Activated CD4-positive, alpha-beta T cell treated with anti-CD3 and anti-CD28 coated beads, Interleukin-2, amount 50 U/mL, for 16 hours (primary cell): Measurements from ENCODE around the gene ZNF26.
"Not testable (repeated sequence)": the region's sequence is repeated elsewhere in the genome, so short reads cannot be mapped to it uniquely, and the experiment has no call there.

Experiments
- DNase-seq: peaks from one replicate; pipeline ENCODE4 v3.0.0-alpha.2; 2020

Gene ZNF26

GRCh38 chr12:132986001-132986884 lies at the start of gene ZNF26:
Gene ZNF26 (plus strand): TSS chr12:132986367. CDS start chr12:132986841, 474 bp downstream.
- peak; percentile 93 for DNase-seq

- DNase-seq = not testable (repeated sequence)
These were observed 49.2 kb upstream of the ZNF26 start for GRCh38 chr12:132936921-132937320.

DNA sequence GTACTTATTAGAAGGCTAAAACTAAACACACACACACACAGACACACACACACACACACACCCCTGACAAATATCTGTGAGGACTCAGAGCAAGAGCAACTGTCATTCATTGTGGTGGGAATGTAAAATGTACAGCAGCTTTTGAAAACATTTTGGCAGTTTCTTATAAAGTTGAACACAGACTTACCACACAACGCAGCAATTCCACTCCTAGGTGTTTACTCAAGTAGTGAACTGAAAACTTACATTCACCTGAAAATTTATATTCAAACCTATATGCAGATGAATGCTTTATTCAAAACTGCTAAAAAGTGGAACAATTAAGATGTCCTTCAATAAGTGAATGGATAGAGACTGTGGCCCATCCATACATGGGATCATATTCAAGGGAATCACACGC lies 48.7 kb upstream of the ZNF26 start:
- no peak for DNase-seq

DNA sequence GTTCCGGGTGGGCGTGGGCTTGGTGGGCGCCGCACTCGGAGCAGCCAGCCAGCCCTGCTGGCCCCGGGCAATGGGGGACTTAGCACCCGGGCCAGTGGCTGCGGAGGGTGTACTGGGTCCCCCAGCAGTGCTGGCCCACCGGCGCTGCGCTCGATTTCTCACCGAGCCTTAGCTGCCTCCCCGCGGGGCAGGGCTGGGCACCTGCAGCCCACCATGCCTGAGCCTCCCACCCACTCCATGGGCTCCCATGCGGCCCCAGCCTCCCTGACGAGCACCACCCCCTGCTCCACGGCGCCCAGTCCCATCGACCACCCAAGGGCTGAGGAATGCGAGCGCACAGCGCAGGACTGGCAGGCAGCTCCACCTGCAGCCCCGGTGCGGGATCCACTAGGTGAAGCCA lies 47.4 kb upstream of the ZNF26 start:
- not testable (repeated sequence) for DNase-seq

DNA sequence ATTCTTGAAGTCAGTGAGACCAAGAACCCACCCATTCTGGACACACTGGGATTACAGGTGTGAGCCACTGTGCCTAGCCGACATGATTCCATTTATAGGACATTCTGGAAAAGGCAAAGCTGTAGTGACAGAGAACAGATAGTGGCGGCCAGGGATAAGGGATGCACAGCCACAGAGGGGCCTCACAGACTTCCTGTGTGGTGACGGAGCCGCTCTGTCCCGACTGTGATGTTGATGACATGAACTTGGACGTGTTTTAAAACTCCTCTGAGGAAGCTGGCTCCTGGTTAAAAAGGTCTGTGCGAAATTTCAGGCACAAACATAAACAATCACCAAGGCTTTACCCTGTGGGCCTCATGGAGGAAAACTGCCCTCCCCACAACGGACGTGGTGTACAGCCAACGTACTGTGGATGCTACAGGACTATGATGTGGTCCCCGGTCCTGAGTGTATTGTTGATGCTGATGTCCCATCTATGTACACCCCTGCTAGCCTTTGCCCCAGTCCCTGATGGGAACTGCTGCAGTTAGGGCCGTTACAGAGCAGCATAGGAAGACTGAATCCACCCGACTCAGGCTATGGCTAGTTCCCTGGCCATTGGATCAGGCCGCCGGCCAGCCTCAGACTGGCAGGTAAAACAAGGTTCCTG lies 46.0 kb upstream of the ZNF26 start:
- DNase-seq = no peak

- no peak for DNase-seq
These were observed 44.7 kb upstream of the ZNF26 start for GRCh38 chr12:132941336-132941954.

- DNase-seq = no peak
These were observed 43.6 kb upstream of the ZNF26 start for GRCh38 chr12:132942611-132943010.

DNA sequence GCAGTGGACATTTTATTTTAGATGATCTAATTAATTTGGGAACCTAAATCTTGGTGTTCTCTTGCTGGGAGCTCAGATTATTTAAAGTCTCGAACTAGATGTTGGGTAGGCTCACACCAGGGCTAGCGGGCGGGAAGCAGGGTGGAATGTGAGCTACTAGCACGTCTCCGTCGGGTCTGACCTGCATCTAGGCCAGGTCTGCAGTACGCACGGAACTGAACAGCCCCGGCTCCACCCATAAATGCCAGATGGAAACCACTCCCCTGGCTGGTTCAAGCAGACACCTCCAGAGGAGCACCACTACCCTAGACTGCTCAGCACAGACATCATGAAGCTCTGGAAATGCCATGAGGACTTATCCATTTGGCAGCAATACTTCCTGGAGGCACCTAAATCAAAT lies 40.4 kb upstream of the ZNF26 start:
- DNase-seq = no peak

DNA sequence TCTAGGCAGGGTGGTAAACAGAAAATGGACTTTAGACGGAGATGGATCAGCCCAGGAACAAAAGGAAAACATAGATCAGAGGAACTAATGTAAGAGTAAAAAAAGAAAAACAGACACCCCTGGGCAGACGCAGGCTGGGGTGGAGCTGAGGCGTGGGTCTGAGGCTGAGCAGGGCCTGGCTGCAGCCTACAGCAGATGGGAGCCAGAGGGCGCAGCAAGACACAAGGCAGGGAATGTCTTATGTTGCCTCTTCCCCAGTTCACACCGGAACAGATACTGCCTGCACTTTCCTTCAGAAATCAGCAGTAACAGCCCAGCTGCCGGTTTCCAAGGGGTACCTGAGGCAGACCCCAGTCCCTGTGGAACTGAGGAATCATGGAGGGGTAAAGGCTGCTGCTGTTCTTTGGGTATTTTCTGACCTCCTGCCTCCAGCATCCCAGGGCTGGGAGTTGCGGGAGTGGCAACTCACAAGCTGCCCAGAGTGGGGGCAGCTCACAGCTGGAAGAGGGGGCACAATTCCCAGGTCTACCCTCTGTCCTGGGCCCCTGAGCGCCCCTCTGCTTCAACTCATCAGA lies 39.8 kb upstream of the ZNF26 start:
- no peak for DNase-seq

DNA sequence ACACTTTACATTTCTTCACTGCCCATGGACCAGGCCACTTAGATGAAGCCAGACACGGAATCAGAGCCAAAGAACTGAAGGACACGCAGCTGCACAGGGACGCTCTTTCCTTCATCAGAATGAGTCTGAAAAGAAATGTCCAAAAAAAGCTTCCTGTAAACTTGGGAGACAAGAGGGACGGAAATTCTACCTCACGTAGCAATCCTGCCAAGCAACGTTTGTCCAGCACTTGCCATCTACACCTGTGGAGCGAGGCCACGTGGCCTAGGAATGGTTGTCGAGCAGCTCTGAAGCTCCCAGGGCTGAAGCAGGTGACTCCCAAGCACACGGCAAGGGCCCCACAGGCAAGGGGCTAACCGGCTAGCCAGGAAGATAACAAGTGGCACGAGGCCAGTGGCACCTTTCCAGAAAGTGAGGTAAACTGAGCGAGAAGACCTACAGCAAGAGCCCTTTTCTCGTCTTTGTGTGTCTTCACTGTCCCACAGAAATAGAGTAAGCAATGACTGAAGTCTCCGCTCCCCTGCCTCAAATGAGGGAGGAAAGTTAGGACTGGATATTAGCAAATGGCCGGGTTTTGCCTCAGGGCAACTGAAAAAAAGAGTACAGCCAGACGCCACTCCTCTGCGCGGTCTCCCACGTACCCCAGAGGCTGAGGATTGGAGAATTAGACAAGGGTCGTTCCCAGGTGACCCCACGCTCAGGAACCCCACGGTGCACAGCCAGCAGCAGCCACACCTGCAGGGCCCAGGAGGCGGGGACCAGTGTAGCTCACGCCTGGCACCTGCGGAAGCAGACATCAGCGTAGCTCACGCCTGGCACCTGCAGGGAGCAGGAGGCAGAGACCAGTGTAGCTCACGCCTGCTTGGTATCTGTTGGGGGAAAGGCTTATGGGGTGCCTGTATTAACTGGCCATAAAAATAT lies 37.8 kb upstream of the ZNF26 start:
- DNase-seq = no peak

- DNase-seq = no peak
These were observed 36.0 kb upstream of the ZNF26 start for GRCh38 chr12:132949936-132950837.

- DNase-seq = no peak
These were observed 35.2 kb upstream of the ZNF26 start for GRCh38 chr12:132950844-132951535.

- no peak for DNase-seq
These were observed 34.5 kb upstream of the ZNF26 start for GRCh38 chr12:132951649-132952048.

DNA sequence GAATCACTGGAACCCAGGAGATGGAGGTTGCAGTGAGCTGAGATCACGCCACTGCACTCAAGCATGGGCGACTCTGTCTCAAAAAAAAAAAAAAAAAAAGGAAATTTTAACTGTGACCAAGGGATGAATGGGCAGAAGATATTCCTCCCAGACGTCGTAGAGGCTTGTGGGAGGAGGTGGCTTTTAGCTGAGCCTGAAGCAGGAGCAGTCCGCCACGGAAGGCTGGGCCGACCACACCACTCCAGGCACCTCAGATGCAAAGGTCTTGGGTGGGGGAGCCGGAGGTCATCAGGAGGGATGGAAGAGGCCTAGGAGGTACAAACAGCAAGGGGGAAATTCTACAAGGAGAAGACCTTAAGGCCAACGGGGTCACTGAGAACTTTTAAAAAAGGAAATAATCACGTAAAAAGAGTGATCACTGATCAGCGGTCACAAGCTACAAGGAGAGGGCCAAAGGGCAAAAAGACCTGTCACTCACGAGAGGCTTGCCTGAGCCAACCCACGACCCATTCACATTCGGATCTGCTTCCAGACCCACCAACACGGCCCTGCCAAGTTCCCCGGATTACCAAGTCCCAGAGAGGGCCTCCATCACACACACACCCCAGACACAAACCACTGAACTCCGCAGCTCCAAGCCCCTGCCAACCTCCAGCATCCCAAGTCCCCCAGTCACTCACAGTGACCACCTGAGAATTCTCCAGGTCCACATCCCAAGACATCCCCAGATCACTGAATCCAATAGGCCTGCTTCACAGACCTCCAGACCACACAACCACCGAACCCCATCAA lies 33.6 kb upstream of the ZNF26 start:
- DNase-seq = no peak

- no peak for DNase-seq
These were observed 33.1 kb upstream of the ZNF26 start for GRCh38 chr12:132953163-132953425.

- no peak for DNase-seq
These were observed 32.4 kb upstream of the ZNF26 start for GRCh38 chr12:132953771-132954170.

GRCh38 chr12:132954471-132955048 lies 31.6 kb upstream of the ZNF26 start:
- DNase-seq = no peak

GRCh38 chr12:132955094-132956010 lies 30.8 kb upstream of the ZNF26 start:
- DNase-seq = peak; percentile 10
